Measurements from ENCODE around the gene AGBL5.

Gene AGBL5

DNA sequence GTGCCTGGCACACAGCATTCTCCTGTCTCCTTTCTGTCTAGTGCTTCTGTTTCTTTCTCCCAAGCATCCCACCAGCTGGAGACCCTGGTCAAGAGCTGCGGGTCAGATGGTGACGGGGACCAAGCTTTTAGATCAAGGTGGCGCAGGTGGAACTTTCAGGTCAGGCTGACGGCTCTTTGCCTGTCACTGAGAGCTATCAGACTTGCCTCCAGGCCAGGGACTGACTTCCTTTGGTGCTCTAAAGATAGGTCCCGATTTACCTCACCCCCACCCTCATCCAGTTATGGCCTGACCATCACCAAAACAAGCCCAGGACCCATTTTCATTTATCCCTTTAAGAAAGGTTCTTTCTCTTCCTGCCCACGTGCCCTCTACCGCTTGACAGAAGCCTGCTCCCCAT, 25.8 kb downstream of the AGBL5 start:
- no peak for DNase-seq (ENCODE audit: low spot score)

DNA sequence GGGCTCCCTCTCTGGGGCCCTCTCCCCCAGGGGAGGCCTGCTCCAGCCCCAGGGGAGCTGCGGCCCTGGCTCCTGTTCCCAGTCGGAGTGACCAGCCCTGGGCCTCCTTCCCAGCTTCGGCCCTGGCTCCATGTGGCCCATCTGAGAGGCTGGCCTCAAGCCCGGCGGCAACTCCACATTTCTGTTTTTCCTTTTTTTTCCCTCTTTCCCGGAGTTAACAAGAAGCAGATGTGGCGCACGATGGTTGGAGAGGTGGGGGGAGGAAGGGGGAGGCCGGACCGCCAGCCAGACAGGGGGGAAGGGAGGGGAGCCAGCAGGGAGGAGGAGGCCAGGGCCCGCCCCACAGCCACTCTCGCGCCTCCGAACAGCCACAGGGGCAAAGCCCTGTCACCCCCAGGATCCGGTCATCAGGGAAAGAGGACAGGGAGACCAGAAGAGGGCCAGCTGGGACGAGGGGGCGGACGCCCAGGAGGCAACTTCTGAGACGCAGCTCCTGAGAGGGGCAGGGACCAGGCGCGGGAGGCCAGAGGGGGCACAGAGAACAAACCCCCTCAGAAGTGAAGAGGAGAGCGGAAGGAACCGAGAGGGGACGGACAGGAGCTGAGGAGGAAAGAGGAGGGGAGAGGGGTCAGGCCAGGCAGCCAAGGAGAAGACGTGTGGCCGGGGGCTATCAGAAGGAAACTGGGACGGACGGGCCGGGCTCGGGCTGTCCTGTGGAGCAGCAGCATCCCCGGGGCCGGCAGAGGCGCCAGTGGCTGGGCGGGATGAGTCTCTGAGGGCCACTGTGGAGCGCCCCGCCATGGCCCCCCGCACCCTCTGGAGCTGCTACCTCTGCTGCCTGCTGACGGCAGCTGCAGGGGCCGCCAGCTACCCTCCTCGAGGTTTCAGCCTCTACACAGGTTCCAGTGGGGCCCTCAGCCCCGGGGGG, 27.1 kb downstream of the AGBL5 start, which contains the start of gene EMILIN1:
TSS of gene EMILIN1 (plus strand) at position 349 of the 928 bp plus-strand sequence. CDS start at position 800, 451 bp downstream.
- no peak for DNase-seq (ENCODE audit: low spot score)

DNA sequence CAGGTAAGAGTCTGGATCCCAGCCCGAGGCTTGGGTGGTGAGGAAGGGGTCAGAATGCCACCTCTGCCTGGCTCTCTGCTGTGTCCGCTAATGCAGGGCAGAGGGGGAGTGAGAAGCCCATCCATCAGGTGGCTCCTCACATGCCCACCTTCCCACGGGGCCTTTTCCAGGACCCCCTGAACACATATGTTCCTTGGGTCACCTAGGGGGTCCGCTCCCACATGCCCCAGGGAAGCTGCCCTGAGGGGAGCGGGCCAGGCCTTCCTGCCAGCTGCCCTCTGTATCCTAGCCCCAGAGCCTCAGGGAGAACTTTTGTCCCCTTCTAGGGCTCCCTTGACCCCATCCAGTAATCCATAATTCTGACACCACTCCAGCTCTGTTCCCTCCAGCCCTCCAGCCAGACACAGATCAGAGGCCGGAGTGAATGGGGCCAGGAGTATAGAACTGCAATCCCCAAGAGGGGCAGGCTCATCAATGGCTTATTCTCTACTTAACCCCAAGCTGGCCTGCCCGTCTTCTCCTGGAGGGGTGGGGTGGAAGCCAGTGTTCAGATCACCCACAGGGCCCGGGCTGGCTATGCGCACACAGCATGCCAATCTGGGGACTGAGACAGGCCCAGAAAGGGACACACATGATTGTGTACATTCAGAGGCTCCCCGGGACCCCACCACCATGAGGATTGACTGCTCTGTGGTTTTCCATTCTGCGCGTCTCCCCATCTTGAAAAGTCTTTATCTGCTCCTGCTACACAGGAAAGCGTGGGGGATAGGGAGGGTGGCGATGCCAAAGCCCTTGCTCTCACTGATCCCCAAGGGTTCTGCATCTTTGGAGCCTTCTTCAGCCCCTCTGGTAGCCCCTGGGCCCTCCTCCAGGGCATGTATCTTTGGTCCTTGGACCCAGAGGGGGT, 28.0 kb downstream of the AGBL5 start:
- DNase-seq (ENCODE audit: low spot score): no peak

GRCh38 chr2:27080140-27080469, 28.6 kb downstream of the AGBL5 start:
- no peak for DNase-seq (ENCODE audit: low spot score)

DNA sequence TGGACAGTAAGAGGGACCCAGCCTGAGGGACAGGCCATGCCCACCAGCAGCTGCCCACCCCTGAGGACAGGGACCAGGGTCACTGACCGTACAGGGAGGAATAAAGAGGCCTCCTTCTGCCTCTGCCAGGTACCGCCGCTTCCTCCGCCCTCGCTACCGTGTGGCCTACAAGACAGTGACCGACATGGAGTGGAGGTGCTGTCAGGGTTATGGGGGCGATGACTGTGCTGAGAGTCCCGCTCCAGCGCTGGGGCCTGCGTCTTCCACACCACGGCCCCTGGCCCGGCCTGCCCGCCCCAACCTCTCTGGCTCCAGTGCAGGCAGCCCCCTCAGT, 29.1 kb downstream of the AGBL5 start:
- no peak for DNase-seq (ENCODE audit: low spot score)

GRCh38 chr2:27081984-27082772, 30.7 kb downstream of the AGBL5 start:
- no peak for DNase-seq (ENCODE audit: low spot score)

DNA sequence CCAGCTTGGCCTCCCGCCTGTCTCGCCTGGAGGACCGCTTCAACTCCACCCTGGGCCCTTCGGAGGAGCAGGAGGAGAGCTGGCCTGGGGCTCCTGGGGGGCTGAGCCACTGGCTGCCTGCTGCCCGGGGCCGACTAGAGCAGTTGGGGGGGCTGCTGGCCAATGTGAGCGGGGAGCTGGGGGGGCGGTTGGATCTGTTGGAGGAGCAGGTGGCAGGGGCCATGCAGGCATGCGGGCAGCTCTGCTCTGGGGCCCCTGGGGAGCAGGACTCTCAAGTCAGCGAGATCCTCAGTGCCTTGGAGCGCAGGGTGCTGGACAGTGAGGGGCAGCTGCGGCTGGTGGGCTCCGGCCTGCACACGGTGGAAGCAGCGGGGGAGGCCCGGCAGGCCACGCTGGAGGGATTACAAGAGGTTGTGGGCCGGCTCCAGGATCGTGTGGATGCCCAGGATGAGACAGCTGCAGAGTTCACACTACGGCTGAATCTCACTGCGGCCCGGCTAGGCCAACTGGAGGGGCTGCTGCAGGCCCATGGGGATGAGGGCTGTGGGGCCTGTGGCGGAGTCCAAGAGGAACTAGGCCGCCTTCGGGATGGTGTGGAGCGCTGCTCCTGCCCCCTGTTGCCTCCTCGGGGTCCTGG, 31.4 kb downstream of the AGBL5 start:
- DNase-seq (ENCODE audit: low spot score): no peak

- DNase-seq (ENCODE audit: low spot score): no peak
These were observed 32.2 kb downstream of the AGBL5 start for GRCh38 chr2:27083410-27084296.

DNA sequence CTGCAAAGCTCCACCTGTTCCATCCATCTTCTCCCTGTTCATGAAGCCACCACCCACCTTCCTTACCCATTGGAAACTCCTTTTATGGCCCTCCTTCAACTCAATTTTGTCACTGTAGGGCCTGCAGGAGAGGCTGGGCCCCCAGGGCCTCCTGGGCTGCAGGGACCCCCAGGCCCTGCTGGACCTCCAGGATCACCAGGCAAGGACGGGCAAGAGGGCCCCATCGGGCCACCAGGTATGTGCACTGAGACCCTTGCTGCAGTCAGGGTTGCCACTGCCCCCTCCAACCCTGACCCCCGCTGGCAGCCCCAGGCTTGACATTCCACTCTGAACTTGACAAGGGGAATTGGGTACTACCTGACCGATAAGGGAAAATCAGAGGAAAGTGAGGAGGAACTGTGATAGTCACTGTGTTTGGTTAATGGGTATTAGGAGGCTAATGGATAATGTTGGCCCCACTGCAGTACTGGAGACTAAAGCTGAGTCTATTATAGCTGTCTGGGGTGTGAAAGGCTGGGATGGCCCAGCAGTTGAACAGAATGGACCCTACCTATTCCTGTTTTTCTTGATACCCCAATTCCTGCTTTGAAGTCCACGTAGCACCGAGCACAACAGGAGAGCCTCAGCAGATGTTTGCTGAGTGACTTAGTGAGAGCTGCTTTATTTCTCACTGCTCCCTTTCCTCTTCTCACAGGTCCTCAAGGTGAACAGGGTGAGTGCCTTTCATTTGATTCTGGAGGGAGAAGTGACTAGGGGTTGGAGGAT, 33.0 kb downstream of the AGBL5 start:
- DNase-seq (ENCODE audit: low spot score): no peak

- DNase-seq (ENCODE audit: low spot score): no peak
These were observed 33.7 kb downstream of the AGBL5 start for GRCh38 chr2:27085062-27085672.

- DNase-seq (ENCODE audit: low spot score): peak; percentile 79
These were observed 34.2 kb downstream of the AGBL5 start for GRCh38 chr2:27085673-27086089.

- peak; percentile 93 for DNase-seq (ENCODE audit: low spot score)
These were observed 34.7 kb downstream of the AGBL5 start for GRCh38 chr2:27086090-27086723.

- peak; percentile 70 for DNase-seq (ENCODE audit: low spot score)
These were observed 35.5 kb downstream of the AGBL5 start, which contains the start of gene KHK for GRCh38 chr2:27086724-27087593. TSS of gene KHK (plus strand) at chr2:27086772. CDS start at chr2:27087260, 488 bp downstream.

DNA sequence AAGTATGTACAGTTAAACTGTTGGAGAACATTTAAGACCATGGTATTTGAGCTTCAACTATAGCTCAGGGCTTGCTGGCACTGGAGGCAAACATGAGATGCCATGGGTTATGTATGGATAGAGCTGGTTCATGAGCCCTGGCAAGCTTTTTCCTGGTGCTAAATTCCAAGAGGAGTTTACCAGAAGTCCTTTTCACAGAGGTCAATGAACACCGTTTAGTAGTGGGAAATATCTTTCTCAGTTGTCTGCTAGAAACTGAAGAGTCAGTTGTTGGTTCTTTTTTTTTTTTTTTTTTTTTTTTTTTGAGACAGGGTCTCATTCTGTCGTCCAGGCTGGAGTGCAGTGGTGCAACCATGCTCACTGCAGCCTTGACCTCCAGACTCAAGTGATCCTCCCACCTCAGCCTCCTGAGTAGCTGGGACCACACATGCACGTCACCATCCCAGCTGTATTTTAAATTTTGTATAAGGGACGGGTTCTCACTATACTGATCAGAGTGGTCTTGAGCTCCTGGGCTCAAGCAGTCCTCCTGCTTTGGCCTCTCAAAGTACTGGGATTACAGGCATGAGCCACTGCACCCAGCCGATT, 36.4 kb downstream of the AGBL5 start:
- no peak for DNase-seq (ENCODE audit: low spot score)

- DNase-seq (ENCODE audit: low spot score): no peak
These were observed 37.2 kb downstream of the AGBL5 start for GRCh38 chr2:27088634-27089033.

GRCh38 chr2:27089111-27089954, 37.9 kb downstream of the AGBL5 start:
- DNase-seq (ENCODE audit: low spot score): no peak
